Fibroblast of skin of right biceps (primary cell): ENCODE measurements around the gene ISOC1.

Experiments
- DNase-seq: peaks from one replicate; pipeline ENCODE4 v3.0.0-alpha.2; 2013

Gene ISOC1

DNA sequence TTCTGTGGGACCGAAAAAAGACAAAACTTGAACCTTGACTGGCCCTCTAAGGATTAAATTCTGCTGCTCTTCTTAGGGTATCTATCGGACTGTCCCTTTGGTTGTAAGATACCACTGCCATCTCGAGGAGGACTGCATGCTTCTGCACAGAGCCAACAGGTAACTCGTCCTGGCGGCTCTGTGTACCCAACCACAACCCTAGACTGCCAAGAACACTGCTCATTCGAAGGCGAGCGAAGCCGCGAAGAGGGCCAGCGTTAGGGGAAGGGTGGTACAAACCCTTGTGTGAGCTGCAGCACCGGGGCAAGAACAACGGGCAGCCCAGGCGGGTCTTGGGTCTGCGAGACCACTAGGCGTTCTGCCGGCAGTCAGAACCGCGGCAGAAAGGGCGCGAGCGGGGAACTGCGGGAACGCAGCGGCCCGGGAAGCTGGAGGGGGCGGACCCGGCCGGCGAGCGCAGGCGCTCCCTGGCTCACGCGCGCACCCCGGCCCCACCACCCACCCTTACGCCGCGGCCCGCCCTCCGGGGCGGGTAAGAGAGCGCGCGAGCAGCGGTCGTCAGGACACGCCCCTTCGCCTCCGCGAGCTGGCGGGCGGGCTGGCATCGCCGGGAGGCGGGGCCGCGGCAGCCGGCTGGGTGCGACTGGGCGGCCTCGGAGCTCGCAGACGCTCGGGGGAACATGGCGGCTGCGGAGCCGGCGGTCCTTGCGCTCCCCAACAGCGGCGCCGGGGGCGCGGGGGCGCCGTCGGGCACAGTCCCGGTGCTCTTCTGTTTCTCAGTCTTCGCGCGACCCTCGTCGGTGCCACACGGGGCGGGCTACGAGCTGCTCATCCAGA is at the start of gene ISOC1:
Gene ISOC1, plus strand, starts transcription at position 663 of the 837 bp plus-strand sequence. Its CDS starts 18 bp downstream, at position 681.
- peak; percentile 91 for DNase-seq

DNA sequence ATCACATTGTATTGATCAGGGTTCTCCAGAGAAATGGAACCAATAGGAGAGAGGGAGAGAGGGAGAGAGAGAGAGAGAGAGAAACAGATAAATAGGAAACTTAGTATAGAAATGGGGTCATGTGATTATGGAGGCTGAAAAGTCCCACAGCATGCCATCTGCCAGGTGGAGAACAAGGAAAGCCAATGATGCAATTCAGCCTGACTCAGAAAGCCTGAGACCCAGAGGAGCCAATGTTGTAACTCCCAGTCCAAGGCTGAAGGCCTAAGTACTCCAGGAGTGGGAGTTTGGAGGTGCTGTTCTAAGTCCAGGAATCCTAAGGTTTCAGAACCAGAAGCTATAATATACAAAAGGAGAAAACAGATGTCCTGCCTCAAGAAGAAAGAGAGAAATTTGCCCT is 48.4 kb upstream of the ISOC1 start:
- no peak for DNase-seq

DNA sequence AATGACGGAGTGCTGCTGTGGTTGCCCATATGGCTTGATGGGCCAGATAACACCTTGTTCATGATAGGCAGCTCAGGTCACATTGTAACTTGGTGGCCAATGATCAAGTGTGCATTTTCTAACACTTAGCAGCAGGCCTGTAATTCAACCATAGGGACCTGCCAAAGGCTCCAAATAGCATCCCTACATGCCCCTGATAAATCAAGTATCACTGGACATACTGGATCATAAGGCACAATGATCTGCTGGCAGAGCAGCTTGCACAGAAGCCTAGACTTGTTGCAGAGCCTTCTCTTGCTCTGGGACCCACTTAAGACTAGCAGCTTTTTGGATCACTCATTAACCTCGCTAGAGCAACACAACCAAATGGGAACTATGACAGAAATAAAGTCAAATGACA is 46.0 kb upstream of the ISOC1 start:
- no peak for DNase-seq

DNA sequence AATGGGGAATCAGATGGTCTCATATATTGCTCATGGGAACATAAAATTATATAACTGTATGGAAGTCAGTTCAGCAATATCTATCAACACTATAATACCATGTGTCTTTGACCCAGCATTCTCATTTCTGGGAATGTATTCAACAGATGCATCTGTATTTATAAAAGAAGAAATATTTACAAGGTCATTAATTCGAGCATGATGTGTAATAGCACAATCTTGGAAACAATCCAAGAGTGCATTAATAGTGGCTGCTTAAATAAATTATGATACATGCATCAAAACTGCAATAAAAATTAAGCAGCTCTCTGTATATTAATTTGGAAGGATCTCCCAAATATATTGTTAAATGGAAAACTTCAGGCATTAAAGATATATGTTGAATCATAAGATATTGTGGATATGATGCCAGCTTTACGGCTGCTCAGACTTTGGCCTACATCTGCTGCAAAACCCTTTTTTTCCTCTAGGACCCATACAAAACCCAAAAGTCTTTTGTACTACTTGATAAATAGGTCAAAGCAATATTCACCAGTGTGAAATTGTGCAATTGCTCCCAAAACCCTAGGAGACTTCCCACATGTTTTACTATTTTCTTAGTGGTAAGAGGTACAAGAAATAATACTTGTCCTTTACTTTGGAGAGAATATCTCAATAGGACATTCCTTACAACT is 45.3 kb upstream of the ISOC1 start:
- DNase-seq: no peak

DNA sequence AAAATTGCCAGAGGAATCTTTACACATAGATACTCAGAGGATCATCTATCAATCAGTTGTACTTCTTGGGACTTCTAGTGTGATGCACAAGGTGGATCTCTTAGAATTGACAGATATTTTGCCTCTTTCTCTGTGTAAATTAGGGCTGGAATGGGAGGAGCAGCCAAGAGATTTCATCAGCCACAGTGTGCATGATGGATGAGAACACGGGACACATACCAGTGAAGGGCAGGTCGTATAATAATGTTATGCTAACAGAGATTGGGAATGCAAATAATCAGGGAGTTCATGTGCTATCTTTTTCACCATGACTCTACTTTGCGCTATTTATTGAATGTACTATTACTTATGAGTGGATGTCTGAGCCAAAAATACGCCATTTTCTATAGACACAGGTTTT is 43.3 kb upstream of the ISOC1 start:
- DNase-seq: no peak

DNA sequence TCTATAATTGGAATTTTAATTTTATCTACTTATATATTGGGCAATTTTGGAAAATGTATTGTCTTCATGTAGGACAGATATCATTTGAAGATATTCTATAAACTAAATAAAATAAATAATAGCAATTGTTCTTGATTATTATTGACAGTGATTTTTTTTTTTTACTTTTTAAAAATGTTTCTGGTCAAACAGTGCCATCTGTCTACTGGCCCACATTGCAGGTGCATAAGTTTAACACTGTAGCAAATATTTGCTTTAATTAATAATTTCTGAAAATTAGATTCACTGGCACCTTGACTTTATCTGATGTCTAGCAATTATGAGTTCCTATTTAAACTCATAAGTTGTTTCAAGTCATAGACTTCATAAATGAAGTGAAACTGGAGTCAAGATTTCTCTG is 41.1 kb upstream of the ISOC1 start:
- DNase-seq: no peak

DNA sequence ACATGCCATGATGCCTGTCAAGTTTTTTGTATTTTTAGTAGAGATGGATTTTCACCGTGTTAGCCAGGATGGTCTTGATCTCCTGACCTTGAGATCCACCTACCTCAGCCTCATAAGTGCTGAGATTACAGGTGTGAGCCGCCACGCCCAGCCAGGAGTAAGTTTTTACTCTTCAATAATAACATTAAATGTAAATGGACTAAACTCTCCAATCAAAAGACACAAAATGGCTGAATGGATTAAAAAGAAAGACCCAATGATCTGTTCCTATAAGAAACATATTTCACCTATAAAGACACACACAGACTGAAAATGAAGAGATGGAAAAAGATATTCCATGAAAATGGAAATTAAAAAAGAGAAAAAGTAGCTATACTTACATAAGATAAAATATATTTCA is 37.2 kb upstream of the ISOC1 start:
- DNase-seq: no peak

DNA sequence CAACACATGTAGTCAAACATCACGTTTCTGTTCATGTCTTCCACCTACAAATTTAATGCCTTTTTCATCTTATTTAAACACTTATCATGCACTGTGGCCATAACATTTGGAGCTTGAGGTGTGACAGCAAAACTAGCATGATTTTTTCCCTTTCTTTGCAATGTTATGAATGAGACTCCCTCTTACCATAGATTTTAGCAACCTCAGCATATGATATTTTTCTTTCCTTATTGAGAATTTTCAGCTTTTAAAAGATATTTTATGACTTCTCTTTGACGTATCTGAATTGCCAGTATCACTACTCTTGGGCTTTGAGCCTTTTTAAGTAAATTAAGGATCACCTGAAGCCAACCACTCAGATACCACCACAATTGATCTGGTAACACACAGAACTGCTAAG is 32.7 kb upstream of the ISOC1 start:
- no peak for DNase-seq

DNA sequence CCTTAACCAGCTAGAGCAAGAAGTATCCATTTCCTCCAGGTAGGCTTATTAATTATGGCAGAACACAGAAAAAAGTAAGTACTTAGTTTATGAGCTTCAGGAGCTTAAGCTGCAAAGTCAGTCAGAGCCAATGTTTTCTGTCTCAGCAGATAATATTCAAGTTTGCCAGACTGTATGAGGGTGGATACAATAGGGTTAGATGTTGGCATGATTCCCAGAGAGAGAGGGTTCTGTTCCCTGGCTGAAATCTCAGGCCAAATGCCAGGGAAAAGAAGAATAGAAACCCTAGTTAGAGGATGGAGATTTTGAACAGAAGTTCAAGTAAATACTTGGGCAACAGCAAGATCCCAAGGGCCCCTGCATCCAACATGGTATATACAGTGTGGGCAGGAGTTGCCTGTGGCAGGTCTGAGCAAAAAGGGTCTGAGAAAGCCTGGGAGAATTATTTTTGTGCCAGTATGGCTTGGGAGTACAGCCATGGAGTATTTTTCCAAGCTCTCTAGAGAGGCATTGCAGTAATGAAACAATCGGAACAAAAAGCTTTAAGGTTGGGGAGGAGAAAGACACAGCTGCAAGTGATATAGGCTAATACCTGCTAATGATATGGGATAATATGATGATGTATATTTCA is 31.0 kb upstream of the ISOC1 start:
- DNase-seq: peak; percentile 4

DNA sequence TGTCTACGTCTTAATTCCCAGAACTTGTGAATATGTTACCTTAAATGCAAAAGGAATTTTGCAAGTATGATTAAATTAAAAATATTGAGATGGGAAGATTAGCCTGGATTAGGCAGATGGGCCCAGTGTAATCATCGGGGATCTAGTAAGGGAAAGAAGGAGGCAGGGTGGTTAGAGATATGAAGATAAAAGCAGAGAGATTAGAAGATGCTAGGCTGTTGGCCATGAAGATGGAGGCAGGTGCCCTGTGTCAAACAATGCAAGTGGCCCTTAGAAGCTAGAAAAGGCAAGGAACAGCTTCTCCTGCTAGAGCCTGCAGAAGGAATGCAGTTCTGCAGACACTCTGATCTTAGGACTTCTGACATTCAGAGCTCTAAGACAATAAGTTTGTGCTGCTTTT is 28.8 kb upstream of the ISOC1 start:
- no peak for DNase-seq

DNA sequence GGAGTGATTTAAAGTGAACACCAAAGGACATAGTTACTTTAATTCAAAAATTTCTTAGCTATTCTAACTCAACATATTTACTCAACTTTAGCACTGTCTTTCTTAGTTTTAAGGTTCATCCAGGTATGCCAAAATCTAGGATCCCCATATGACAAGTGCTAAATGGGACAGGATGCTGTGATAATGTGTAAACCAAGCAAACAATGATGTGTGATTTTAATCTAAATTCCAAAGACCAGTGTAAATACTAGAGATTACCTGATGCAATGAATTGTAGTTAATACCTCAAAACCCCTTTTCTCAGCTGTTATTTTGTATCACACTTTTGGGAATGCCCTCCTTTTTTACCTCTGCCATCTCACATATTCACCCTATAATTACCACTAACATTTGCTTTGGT is 26.8 kb upstream of the ISOC1 start:
- DNase-seq: no peak

DNA sequence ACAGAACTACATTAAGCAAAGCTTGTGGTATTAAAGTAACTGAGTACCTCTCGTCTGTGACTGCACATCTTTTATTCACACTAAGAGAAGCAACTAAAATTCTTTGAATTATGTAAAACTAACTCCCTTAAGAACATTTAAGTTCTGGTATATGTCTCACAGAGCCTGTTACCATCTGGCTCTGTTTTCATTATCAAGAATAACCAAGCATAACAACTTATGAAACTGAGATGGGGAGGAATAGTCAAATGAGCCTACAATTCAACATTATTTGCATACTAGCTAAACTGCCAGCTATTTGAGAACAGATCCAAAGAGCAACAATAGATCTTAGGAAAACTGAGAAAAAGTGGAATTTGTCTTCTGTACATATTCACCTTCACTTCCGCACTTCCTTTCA is 25.3 kb upstream of the ISOC1 start:
- no peak for DNase-seq

DNA sequence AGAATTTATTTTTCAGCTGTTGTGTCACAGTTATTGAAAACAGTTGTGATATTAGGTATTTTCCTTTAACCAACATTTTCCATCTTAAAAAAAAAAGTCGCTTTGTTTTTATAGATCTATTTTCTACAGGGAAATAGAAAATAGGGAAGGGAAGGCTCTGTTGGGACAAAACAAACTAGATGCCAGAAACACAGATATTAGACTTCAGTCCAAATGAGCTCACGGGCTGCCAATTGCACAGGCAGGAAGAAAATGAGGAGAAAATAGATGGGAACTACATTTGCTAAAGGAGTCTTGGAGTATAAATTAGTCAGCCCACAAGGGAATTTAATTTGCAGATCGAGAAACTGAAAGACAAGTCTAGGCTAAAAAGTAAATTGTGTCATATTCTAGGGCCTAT is 21.4 kb upstream of the ISOC1 start:
- DNase-seq: no peak

DNA sequence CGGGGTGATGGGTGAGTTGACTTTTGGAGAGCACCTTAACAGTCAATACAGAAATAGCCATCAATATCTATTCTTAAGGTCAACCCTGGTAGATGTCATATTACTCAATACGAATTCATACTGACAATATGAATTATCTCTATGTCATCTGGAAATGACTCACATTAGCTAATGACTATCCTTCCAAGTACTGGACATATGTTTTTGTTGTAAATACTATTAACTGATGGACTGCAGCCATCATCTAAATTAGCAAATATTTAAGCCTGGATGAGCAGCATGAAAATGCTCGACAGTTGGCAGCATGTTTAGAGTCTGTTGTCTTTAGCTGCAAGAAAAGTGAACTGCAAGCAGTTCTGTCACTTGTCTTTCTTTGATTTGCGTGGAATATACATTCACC is 19.6 kb upstream of the ISOC1 start:
- DNase-seq: peak; percentile 38

DNA sequence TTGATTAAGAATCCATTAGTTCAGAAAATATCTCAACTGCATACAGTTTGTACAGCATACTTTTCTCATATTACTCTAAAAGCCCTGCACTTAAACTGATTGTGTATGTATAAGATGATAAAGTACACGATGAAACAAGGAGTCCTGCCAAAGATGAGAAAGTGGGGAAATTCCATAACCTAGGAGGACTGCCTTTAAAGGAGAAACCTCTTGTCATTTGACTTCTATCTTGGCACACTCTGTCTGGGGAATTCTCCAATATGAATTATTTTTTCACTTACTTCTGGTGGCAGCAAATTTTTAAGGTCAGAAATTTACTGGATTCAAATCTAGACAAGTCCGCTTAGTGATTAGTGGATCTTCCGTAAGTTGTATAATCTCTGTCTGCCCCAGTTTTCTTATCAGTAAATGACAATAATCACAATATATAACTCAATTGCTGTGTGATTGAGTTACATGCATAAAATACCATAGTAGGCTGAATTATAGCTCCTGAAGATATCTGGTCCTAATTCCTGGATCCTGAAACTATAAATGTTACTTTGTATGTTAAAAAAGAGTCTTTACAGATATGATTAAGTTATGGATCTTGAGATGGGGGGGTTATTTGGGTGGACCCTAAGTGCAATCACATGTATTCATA is 17.0 kb upstream of the ISOC1 start:
- no peak for DNase-seq

DNA sequence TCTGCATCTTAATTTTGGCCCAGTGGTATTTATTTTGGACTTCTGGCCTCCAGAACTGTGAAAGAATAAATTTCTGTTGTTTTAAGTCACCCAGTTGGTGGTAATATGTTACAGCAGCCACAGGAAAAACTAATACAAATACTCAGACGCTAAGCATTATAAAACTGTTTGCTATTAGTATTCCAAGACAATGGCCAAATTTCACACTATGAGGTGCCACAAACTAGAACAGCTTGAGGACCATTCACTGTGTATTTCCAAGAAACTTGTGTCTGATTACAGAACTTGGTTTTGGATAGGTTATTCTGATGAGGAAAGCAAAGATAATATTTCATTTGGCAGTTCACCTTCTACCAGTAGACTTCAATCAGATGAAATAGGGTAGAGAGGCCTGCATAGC is 16.3 kb upstream of the ISOC1 start:
- no peak for DNase-seq

DNA sequence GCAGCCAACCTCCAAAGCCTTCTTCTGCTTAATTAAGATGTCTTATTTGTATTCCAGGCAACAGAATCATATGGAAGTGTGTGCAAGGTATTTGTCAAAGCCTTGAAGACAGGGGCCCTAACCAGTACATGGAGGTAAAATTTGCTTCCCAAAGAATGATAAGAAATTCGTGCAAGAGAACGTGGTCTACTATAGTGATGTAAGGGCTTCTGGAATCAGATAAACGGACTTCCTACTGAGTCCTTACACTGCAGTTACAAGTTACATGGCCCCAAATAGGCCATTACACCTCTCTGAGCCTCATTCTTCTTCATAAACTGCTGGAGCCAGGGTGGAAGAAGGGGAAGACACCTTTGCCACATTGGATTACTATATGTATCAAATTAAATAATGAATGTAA is 15.9 kb upstream of the ISOC1 start:
- no peak for DNase-seq

DNA sequence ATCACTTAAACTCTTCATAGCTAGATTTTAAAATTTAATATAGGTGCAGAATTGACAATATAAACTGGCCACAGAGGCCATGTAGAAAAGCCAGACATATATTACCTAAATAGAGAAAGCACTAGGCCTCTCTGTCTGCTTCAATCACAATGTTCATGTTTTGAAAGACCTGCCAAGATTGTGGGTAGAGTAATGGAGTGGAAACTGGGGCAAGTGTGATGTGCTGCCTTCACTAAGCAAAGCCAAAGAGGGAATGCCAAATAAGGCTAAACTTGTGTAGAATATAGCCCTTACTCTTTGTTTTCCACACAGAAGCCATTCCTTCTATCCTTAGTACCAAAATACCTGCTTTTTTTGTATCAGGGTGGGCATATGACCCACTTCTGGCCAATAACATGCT is 15.1 kb upstream of the ISOC1 start:
- no peak for DNase-seq

DNA sequence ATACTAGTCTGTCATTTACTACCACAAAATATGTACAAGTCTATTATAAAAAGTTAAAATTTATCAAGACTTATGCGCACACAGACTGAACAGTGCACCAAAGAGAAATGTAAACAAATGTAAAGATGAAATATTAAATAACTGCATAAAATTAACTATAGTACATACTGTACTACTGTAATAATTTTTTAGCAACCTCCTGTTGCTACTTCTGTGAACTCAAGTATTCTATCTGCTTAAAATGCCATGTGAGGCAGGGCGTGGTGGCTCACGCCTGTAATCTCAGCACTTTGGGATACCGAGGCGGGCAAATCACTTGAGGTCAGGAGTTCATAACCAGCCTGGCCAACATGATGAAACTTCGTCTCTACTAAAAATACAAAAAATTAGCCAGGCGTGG is 13.8 kb upstream of the ISOC1 start:
- DNase-seq: no peak

DNA sequence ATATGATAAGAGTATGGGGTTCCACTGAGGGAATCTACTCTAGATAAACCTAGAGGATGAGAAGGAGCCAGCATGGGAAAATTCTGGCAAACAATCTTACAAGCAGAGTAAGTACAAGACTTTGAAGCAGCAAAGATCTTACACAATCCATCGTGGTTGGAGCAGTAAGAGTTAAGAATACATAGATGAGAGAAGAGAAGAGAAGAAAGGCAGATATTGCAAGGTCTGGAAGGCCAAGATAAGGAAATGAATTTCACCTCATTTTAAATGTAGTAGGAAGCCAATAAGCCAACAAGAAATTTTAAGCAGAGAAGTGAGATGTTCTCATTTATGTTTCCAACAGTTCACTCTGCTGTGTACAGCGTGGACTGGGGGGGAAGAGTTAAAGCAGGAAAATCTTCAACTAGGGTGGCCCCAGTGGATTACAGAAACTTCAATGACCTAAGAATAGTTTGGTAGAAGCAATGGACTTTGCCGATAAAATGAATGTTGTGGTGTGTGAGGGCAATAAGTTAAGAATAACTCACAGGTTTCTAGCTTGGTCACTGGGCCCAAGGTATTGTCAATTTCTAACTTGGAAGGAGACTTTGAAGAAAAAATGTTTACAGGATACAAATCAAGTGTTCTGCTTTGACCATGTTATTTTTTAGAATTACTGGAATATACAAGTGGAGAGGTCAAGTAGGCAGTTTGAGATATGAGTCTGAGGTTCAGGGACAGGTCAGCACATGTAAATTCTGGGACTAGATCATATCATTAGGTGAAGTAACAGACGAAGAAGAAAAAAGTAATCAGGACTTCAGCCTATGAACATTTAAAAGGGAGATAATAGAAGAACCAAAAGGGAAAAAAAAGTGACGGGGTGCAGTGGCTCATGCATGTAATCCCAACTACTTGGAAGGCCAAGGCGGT is 12.1 kb upstream of the ISOC1 start:
- no peak for DNase-seq

DNA sequence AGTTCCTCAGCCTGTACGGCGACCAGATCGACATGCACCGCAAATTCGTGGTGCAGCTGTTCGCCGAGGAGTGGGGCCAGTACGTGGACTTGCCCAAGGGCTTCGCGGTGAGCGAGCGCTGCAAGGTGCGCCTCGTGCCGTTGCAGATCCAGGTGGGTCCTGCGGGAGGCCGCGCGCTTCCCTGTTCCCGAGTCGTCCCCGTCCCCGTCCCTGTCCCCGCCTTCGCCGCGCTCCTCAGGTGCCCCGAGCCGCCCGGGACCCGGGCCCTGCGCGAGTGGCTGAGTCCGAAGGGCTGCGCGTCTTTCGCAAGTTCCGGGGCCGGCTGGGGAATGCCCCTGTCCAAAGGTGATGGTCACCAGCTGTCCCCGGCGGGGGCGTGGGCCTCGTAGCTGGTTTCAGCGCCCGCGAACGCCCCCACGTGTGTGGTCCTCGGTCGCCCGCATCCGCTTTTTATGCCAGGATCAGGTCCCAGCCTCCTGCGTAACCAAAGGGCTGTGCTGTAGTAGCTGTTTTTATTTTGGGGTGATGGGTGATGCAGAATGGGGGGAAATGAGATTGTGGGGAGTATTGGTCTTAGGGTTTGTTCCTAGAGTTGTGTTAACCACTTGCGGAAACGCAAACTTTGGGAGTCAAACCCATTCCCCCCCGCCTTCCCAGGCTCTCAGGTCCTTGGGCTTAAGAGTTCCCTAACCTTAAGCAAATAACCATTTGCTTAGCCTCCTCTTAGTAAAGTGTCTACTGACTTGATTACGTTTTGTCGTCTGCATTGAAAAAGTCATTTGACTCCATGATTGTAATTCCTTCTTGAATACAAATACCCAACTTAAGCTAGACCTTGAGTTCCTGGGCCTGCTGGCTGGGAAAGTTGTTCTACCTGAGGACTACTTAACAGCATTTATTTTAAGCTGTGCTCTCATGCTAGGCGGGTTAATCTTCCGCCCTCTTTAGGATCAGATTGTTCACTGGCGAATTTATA is 663 bp downstream of the ISOC1 start:
- peak; percentile 10 for DNase-seq
